K562 (cell line): ENCODE measurements around the gene GORASP2. TPM values are rescaled to one million over a fixed set of nuclear protein-coding genes. Genes with fewer than 3 reads are reported as not detected.

Experiments
- CBX5 ChIP-seq: IDR thresholded peaks from 2 replicates; pipeline ENCODE4 v1.6.1; 2014; ENCODE audit warnings: low read depth, borderline replicate concordance
- CC2D1A ChIP-seq: fragments of 450-650 bp; IDR thresholded peaks from 2 replicates; pipeline ENCODE4 v1.6.1; 2017; ENCODE audit warnings: mild to moderate bottlenecking
- CEBPG ChIP-seq, 3 experiments: fragments of 200-800 bp in 1 of 3; sonication (Bioruptor generic) in 1 of 3; sonication (generic) in 1 of 3; formaldehyde crosslinking in 1 of 3; IDR thresholded peaks in 2 of 3; conservative IDR thresholded peaks in 1 of 3; 2 replicates each; pipeline versions ENCODE4 v1.6.1 to v1.8.0; 2016 to 2022; ENCODE audit warnings: missing compliant biosample characterization in 2 of 3, missing genetic modification characterization in 2 of 3, mild to moderate bottlenecking in 1 of 3, missing genetic modification reagents in 1 of 3
- EP300 ChIP-seq: IDR thresholded peaks from 2 replicates; pipeline ENCODE4 v1.6.1; 2012; ENCODE audit warnings: low read length, improper control_type of control experiment
- ETV5 ChIP-seq: sonication (generic); formaldehyde crosslinking; IDR thresholded peaks from 2 replicates; pipeline ENCODE4 v1.4.0; 2020; ENCODE audit warnings: low read depth, mild to moderate bottlenecking, missing genetic modification reagents
- HDAC1 ChIP-seq, 2 experiments: fragments of 450-650 bp; IDR thresholded peaks; 2 replicates each; pipeline ENCODE4 v1.6.1; 2016 to 2017; ENCODE audit warnings: inconsistent platforms in 1 of 2, mild to moderate bottlenecking in 1 of 2, moderate library complexity in 1 of 2
- LEF1 ChIP-seq: fragments of 450-650 bp; IDR thresholded peaks from 2 replicates; pipeline ENCODE4 v1.6.1; 2016; ENCODE audit warnings: mild to moderate bottlenecking
- MAX ChIP-seq: sonication (generic); formaldehyde crosslinking; IDR thresholded peaks from 2 replicates; pipeline ENCODE4 v1.9.0; 2022; ENCODE audit warnings: mild to moderate bottlenecking, missing genetic modification reagents
- NCOA4 ChIP-seq: fragments of 450-650 bp; IDR thresholded peaks from 2 replicates; pipeline ENCODE4 v1.6.1; 2018; ENCODE audit warnings: mild to moderate bottlenecking; ENCODE audit not compliant: partially characterized antibody
- NFE2L1 ChIP-seq: fragments of 450-650 bp; IDR thresholded peaks from 2 replicates; pipeline ENCODE4 v1.6.1; 2016; ENCODE audit warnings: missing genetic modification characterization, low read depth, mild to moderate bottlenecking, missing compliant biosample characterization, moderate library complexity, borderline replicate concordance
- NFXL1 ChIP-seq: fragments of 450-650 bp; formaldehyde crosslinking; IDR thresholded peaks from 2 replicates; pipeline ENCODE4 v1.4.0; 2021; ENCODE audit warnings: mild to moderate bottlenecking
- PHB ChIP-seq: fragments of 250-450 bp; sonication (Bioruptor Pico); IDR thresholded peaks from 2 replicates; pipeline ENCODE4 v1.5.0; 2021
- PRPF4 ChIP-seq: fragments of 200-400 bp; formaldehyde crosslinking; IDR thresholded peaks from one replicate; pipeline ENCODE4 v1.6.1; 2017; ENCODE audit warnings: low read length, low read depth, mild to moderate bottlenecking; ENCODE audit not compliant: insufficient read depth, poor library complexity, severe bottlenecking
- RCOR1 ChIP-seq, 2 experiments: IDR thresholded peaks; 2 replicates each; pipeline ENCODE4 v1.6.1; 2012; ENCODE audit warnings: low read depth in 2 of 2, low read length in 2 of 2, borderline replicate concordance in 1 of 2, improper control_type of control experiment in 1 of 2
- SRSF9 ChIP-seq: fragments of 200-400 bp; formaldehyde crosslinking; IDR thresholded peaks from 2 replicates; pipeline ENCODE4 v1.6.1; 2017; ENCODE audit warnings: low read depth, low read length, borderline replicate concordance
- TGIF2 ChIP-seq: sonication (generic); formaldehyde crosslinking; IDR thresholded peaks from 2 replicates; pipeline ENCODE4 v1.8.1; 2022; ENCODE audit warnings: mild to moderate bottlenecking, missing genetic modification reagents, moderate library complexity
- ZNF408 ChIP-seq: fragments of 250-450 bp; sonication (Bioruptor Pico); IDR thresholded peaks from 2 replicates; pipeline ENCODE4 v1.4.0; 2020; ENCODE audit warnings: low read depth, mild to moderate bottlenecking, moderate library complexity
- ZNF431 ChIP-seq: sonication (generic); formaldehyde crosslinking; IDR thresholded peaks from 2 replicates; pipeline ENCODE4 v1.8.0; 2022; ENCODE audit warnings: mild to moderate bottlenecking, missing genetic modification reagents
- polyA plus RNA-seq, 8 experiments: library from polyadenylated mRNA; depleted of rRNA in 4 of 8; stranded (reverse) in 5 of 8; unstranded in 3 of 8; fragments of >200 nt; fragmentation: Nextera tagmentation in 2 of 8; fragmentation: Illumina TruSeq in 1 of 8; extraction: Ambion mirVana in 2 of 8; extraction: Trizol in 1 of 8; gene quantifications; 2 replicates each; pipeline versions ENCODE4 v1.2.1 to v1.2.3, GENCODE V29; 2011 to 2014; ENCODE audit warnings: inconsistent platforms in 1 of 8, missing spikeins in 1 of 8
- total RNA-seq, 7 experiments: library from RNA; depleted of rRNA in 6 of 7; stranded (reverse); fragments of >200 nt in 6 of 7; fragmentation: Illumina TruSeq in 2 of 7; extraction: Trizol in 2 of 7; gene quantifications; 2 replicates each; pipeline versions ENCODE4 v1.2.1 to v1.2.3, GENCODE V29; 2011 to 2021; ENCODE audit warnings: low replicate concordance in 1 of 7
- TF ChIP-seq, protein P1 (sequence below): sonication (generic); formaldehyde crosslinking; IDR thresholded peaks from 2 replicates; pipeline ENCODE4 v1.8.0; 2022; ENCODE audit warnings: mild to moderate bottlenecking, missing genetic modification reagents, borderline replicate concordance
- TF ChIP-seq, protein P2 (sequence below): fragments of 200-800 bp; sonication (Bioruptor generic); IDR thresholded peaks from 2 replicates; pipeline ENCODE4 v1.6.1; 2017; ENCODE audit warnings: missing genetic modification characterization, missing compliant biosample characterization
- TF ChIP-seq, protein P3 (sequence below): fragments of 450-650 bp; formaldehyde crosslinking; IDR thresholded peaks from 2 replicates; pipeline ENCODE4 v1.4.0; 2020; ENCODE audit warnings: mild to moderate bottlenecking, moderate library complexity
- TF ChIP-seq, protein P4 (sequence below): sonication (generic); formaldehyde crosslinking; IDR thresholded peaks from 2 replicates; pipeline ENCODE4 v1.8.1; 2023; ENCODE audit warnings: mild to moderate bottlenecking, missing genetic modification reagents

GORASP2 gene
- total and polyA plus RNA-seq, 9 of the 15 experiments (the other 6 are each of a cell fraction or from before 2014, with no cell fraction given): 27.4 to 180 (median 59.6) TPM

- TF ChIP-seq CC2D1A: no peak
- no peak for TF ChIP-seq CEBPG (CRISPR knock-in tag; IDR thresholded peaks at IDR 0.05)
- TF ChIP-seq CEBPG (tag; conservative IDR thresholded peaks at IDR 0.05 in 1 of 2, IDR thresholded peaks at IDR 0.05 in 1 of 2): no peak
- TF ChIP-seq, protein P1, sequence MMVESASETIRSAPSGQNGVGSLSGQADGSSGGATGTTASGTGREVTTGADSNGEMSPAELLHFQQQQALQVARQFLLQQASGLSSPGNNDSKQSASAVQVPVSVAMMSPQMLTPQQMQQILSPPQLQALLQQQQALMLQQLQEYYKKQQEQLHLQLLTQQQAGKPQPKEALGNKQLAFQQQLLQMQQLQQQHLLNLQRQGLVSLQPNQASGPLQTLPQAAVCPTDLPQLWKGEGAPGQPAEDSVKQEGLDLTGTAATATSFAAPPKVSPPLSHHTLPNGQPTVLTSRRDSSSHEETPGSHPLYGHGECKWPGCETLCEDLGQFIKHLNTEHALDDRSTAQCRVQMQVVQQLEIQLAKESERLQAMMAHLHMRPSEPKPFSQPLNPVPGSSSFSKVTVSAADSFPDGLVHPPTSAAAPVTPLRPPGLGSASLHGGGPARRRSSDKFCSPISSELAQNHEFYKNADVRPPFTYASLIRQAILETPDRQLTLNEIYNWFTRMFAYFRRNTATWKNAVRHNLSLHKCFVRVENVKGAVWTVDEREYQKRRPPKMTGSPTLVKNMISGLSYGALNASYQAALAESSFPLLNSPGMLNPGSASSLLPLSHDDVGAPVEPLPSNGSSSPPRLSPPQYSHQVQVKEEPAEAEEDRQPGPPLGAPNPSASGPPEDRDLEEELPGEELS (CRISPR knock-in tag): no peak
- TF ChIP-seq CBX5: no peak
- TF ChIP-seq LEF1: no peak
- TF ChIP-seq, protein P2, sequence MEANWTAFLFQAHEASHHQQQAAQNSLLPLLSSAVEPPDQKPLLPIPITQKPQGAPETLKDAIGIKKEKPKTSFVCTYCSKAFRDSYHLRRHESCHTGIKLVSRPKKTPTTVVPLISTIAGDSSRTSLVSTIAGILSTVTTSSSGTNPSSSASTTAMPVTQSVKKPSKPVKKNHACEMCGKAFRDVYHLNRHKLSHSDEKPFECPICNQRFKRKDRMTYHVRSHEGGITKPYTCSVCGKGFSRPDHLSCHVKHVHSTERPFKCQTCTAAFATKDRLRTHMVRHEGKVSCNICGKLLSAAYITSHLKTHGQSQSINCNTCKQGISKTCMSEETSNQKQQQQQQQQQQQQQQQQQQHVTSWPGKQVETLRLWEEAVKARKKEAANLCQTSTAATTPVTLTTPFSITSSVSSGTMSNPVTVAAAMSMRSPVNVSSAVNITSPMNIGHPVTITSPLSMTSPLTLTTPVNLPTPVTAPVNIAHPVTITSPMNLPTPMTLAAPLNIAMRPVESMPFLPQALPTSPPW (CRISPR knock-in tag): no peak
- no peak for TF ChIP-seq NCOA4
- no peak for TF ChIP-seq HDAC1 (IDR thresholded peaks at IDR 0.05)
- TF ChIP-seq SRSF9: no peak
- TF ChIP-seq TGIF2 (CRISPR knock-in tag): no peak
- TF ChIP-seq PHB: no peak
- no peak for TF ChIP-seq ZNF408
- TF ChIP-seq, protein P3, sequence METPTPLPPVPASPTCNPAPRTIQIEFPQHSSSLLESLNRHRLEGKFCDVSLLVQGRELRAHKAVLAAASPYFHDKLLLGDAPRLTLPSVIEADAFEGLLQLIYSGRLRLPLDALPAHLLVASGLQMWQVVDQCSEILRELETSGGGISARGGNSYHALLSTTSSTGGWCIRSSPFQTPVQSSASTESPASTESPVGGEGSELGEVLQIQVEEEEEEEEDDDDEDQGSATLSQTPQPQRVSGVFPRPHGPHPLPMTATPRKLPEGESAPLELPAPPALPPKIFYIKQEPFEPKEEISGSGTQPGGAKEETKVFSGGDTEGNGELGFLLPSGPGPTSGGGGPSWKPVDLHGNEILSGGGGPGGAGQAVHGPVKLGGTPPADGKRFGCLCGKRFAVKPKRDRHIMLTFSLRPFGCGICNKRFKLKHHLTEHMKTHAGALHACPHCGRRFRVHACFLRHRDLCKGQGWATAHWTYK: no peak
- TF ChIP-seq ETV5 (CRISPR knock-in tag): no peak
- no peak for TF ChIP-seq ZNF431 (CRISPR knock-in tag)
- peak in 1 of 2 experiments; percentile 21; a peak in 1 of 4 replicates for TF ChIP-seq RCOR1 (IDR thresholded peaks at IDR 0.05; ENCODE audit: borderline replicate concordance in 1 of 2, low read depth in 2 of 2, low read length in 2 of 2)
- no peak for TF ChIP-seq EP300
- no peak for TF ChIP-seq MAX
- TF ChIP-seq NFXL1 (CRISPR knock-in tag): no peak
- TF ChIP-seq, protein P4, sequence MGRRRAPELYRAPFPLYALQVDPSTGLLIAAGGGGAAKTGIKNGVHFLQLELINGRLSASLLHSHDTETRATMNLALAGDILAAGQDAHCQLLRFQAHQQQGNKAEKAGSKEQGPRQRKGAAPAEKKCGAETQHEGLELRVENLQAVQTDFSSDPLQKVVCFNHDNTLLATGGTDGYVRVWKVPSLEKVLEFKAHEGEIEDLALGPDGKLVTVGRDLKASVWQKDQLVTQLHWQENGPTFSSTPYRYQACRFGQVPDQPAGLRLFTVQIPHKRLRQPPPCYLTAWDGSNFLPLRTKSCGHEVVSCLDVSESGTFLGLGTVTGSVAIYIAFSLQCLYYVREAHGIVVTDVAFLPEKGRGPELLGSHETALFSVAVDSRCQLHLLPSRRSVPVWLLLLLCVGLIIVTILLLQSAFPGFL: no peak
- no peak for TF ChIP-seq NFE2L1 (tag)
- TF ChIP-seq PRPF4: no peak
Observed at GRCh38 chr2:170997893-170998597, 69.0 kb downstream of the GORASP2 start (continued).
